ENCODE data around the gene USP53.

DNA sequence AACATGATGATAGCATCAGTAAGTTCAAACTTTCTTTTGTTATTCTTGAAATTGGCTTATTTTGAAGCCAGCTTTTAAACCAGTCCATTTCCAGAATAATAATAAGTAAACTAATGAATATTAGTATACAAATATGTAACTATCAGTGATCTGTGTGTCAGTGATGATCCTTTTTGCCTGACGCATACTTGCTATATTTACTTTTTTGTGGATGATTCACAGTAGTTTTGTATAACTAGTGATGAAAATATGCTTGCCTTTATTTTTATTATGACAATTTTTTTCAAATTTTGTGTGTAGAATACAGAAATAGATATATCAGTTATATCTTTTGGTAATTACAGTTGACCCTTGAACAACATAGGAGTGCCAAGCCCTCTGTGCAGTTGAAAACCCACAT is 49.5 kb downstream of the USP53 start:
- TF ChIP-seq, protein P1, sequence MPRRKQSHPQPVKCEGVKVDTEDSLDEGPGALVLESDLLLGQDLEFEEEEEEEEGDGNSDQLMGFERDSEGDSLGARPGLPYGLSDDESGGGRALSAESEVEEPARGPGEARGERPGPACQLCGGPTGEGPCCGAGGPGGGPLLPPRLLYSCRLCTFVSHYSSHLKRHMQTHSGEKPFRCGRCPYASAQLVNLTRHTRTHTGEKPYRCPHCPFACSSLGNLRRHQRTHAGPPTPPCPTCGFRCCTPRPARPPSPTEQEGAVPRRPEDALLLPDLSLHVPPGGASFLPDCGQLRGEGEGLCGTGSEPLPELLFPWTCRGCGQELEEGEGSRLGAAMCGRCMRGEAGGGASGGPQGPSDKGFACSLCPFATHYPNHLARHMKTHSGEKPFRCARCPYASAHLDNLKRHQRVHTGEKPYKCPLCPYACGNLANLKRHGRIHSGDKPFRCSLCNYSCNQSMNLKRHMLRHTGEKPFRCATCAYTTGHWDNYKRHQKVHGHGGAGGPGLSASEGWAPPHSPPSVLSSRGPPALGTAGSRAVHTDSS (CRISPR knock-in tag; conservative IDR thresholded peaks at IDR 0.05) = no peak
- TF ChIP-seq MXD4 (CRISPR knock-in tag; IDR thresholded peaks at IDR 0.05) (no peak), SMARCC2 (IDR thresholded peaks at IDR 0.05) (no peak), MAFG (CRISPR knock-in tag; IDR thresholded peaks at IDR 0.05) (no peak), TBL1XR1 (IDR thresholded peaks at IDR 0.05; ENCODE audit: borderline replicate concordance, low read length, partially characterized antibody) (no peak), ZNF605 (CRISPR knock-in tag; IDR thresholded peaks at IDR 0.05) (no peak), E2F1 (CRISPR knock-in tag; IDR thresholded peaks at IDR 0.05) (no peak)
- TF ChIP-seq, protein P2, sequence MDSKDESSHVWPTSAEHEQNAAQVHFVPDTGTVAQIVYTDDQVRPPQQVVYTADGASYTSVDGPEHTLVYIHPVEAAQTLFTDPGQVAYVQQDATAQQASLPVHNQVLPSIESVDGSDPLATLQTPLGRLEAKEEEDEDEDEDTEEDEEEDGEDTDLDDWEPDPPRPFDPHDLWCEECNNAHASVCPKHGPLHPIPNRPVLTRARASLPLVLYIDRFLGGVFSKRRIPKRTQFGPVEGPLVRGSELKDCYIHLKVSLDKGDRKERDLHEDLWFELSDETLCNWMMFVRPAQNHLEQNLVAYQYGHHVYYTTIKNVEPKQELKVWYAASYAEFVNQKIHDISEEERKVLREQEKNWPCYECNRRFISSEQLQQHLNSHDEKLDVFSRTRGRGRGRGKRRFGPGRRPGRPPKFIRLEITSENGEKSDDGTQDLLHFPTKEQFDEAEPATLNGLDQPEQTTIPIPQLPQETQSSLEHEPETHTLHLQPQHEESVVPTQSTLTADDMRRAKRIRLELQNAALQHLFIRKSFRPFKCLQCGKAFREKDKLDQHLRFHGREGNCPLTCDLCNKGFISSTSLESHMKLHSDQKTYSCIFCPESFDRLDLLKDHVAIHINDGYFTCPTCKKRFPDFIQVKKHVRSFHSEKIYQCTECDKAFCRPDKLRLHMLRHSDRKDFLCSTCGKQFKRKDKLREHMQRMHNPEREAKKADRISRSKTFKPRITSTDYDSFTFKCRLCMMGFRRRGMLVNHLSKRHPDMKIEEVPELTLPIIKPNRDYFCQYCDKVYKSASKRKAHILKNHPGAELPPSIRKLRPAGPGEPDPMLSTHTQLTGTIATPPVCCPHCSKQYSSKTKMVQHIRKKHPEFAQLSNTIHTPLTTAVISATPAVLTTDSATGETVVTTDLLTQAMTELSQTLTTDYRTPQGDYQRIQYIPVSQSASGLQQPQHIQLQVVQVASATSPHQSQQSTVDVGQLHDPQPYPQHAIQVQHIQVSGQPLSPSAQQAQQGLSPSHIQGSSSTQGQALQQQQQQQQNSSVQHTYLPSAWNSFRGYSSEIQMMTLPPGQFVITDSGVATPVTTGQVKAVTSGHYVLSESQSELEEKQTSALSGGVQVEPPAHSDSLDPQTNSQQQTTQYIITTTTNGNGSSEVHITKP (CRISPR knock-in tag; IDR thresholded peaks at IDR 0.05; ENCODE audit: low read depth) = no peak
- TF ChIP-seq, protein P3, sequence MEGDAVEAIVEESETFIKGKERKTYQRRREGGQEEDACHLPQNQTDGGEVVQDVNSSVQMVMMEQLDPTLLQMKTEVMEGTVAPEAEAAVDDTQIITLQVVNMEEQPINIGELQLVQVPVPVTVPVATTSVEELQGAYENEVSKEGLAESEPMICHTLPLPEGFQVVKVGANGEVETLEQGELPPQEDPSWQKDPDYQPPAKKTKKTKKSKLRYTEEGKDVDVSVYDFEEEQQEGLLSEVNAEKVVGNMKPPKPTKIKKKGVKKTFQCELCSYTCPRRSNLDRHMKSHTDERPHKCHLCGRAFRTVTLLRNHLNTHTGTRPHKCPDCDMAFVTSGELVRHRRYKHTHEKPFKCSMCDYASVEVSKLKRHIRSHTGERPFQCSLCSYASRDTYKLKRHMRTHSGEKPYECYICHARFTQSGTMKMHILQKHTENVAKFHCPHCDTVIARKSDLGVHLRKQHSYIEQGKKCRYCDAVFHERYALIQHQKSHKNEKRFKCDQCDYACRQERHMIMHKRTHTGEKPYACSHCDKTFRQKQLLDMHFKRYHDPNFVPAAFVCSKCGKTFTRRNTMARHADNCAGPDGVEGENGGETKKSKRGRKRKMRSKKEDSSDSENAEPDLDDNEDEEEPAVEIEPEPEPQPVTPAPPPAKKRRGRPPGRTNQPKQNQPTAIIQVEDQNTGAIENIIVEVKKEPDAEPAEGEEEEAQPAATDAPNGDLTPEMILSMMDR (CRISPR knock-in tag; IDR thresholded peaks at IDR 0.05) = no peak
